Suprapubic skin (tissue), 3 donors: ENCODE results near the gene KRT71.

Experiments
- EP300 ChIP-seq: sonication (generic); formaldehyde crosslinking; IDR thresholded peaks from one replicate; pipeline ENCODE4 v1.6.1; 2017; ENCODE audit warnings: antibody characterized with exemption
- POLR2A ChIP-seq, 2 donors: fragments of 450-650 bp; IDR thresholded peaks; one replicate each; pipeline ENCODE4 v1.6.1; 2017; ENCODE audit warnings: antibody characterized with exemption in 2 of 2, mild to moderate bottlenecking in 2 of 2, moderate library complexity in 2 of 2
- TF ChIP-seq, protein P1 (sequence below), 2 donors: fragments of 200-600 bp in 1 of 2; fragments of 450-650 bp in 1 of 2; sonication (generic) in 1 of 2; IDR thresholded peaks; one replicate each; pipeline ENCODE4 v1.5.1; 2016 to 2019; ENCODE audit warnings: antibody characterized with exemption in 2 of 2, mild to moderate bottlenecking in 1 of 2, moderate library complexity in 1 of 2

DNA sequence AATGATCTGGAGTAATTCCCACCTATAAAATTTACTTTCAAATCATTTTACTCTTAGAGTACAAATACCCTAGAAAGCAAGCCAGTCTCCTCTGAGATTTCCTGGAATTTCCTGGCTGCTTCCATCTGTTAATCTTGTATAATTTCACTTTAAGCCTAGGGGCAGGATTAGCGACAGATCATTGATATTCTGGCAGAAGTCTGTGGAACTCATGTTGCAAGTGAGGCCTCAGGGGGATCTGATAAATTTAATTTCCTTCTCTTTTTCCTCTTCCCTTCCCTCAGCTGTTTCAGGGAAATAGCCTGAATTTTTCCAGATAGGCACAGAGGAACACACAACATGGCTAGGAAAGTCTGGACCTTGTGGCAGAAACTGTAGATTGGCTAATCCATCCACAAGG is 54.0 kb downstream of the KRT71 start:
- TF ChIP-seq, protein P1, sequence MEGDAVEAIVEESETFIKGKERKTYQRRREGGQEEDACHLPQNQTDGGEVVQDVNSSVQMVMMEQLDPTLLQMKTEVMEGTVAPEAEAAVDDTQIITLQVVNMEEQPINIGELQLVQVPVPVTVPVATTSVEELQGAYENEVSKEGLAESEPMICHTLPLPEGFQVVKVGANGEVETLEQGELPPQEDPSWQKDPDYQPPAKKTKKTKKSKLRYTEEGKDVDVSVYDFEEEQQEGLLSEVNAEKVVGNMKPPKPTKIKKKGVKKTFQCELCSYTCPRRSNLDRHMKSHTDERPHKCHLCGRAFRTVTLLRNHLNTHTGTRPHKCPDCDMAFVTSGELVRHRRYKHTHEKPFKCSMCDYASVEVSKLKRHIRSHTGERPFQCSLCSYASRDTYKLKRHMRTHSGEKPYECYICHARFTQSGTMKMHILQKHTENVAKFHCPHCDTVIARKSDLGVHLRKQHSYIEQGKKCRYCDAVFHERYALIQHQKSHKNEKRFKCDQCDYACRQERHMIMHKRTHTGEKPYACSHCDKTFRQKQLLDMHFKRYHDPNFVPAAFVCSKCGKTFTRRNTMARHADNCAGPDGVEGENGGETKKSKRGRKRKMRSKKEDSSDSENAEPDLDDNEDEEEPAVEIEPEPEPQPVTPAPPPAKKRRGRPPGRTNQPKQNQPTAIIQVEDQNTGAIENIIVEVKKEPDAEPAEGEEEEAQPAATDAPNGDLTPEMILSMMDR (IDR thresholded peaks at IDR 0.05), result no peak
- TF ChIP-seq POLR2A (IDR thresholded peaks at IDR 0.05), result no peak
- no peak for TF ChIP-seq EP300
